ENCODE data around the gene IGLL1. TPM values are rescaled to one million over a fixed set of nuclear protein-coding genes. Genes with fewer than 3 reads are reported as not detected.

IGLL1 gene
- polyA plus RNA-seq, 1 donor (not counting 4 experiments of a cell fraction or from before 2014, with no cell fraction given), result not detected

- Histone ChIP-seq H3K4me2 (ENCODE audit: control insufficient read depth, extremely low read depth, insufficient read depth, low read depth, low read length) (no peak overlapping the region), H3K27ac (ENCODE audit: control insufficient read depth, insufficient read depth, low read length) (no peak overlapping the region), H3K79me2 (ENCODE audit: control insufficient read depth, insufficient read depth, low read length) (no peaks in the 10 kb centered on the region), H3K9me1 (ENCODE audit: control insufficient read depth, extremely low read depth, insufficient read depth, low read length) (no peaks in the 10 kb centered on the region), H3K36me3 (ENCODE audit: control insufficient read depth in 2 of 2, extremely low read depth in 1 of 2, insufficient read depth in 2 of 2, low read length in 2 of 2) (no peaks in the 10 kb centered on the region), H3K27me3 (ENCODE audit: control insufficient read depth, extremely low read depth, insufficient read depth, low read length) (no peaks in the 10 kb centered on the region), H3K4me3 (ENCODE audit: control insufficient read depth in 2 of 3, extremely low read depth in 1 of 3, insufficient read depth in 2 of 3, low read depth in 1 of 3, low read length in 3 of 3) (no peak overlapping the region), H4K20me1 (ENCODE audit: control insufficient read depth, extremely low read depth, insufficient read depth, low read length) (peaks cover 6% of the 10 kb centered on the region), H3K4me1 (ENCODE audit: control insufficient read depth, extremely low read depth, insufficient read depth, low read length) (no peaks in the 10 kb centered on the region), H3K9ac (ENCODE audit: control insufficient read depth, extremely low read depth, insufficient read depth, low read length) (no peak overlapping the region), H3K9me3 (ENCODE audit: control insufficient read depth, low read depth, low read length) (no peaks in the 10 kb centered on the region), H2AFZ (ENCODE audit: control insufficient read depth, low read length) (no peak overlapping the region)
- dilution Hi-C loops (cut with MboI; ENCODE audit: extremely low pct_ligation_motif_present, low sequenced_read_pairs), result no loop called here
- FAIRE-seq (no peak), DNase-seq (ENCODE audit: low read depth, low spot score) (no peak)
- no peak for TF ChIP-seq EZH2 (IDR thresholded peaks at IDR 0.05; ENCODE audit: low read length)
- TF ChIP-seq, protein P1, sequence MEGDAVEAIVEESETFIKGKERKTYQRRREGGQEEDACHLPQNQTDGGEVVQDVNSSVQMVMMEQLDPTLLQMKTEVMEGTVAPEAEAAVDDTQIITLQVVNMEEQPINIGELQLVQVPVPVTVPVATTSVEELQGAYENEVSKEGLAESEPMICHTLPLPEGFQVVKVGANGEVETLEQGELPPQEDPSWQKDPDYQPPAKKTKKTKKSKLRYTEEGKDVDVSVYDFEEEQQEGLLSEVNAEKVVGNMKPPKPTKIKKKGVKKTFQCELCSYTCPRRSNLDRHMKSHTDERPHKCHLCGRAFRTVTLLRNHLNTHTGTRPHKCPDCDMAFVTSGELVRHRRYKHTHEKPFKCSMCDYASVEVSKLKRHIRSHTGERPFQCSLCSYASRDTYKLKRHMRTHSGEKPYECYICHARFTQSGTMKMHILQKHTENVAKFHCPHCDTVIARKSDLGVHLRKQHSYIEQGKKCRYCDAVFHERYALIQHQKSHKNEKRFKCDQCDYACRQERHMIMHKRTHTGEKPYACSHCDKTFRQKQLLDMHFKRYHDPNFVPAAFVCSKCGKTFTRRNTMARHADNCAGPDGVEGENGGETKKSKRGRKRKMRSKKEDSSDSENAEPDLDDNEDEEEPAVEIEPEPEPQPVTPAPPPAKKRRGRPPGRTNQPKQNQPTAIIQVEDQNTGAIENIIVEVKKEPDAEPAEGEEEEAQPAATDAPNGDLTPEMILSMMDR (optimal IDR thresholded peaks at IDR 0.05 in 1 of 3, IDR thresholded peaks at IDR 0.05 in 1 of 3, conservative IDR thresholded peaks at IDR 0.05 in 1 of 3; ENCODE audit: extremely low read depth in 1 of 3, insufficient read depth in 2 of 3, low read length in 3 of 3), result no peak
Measured at GRCh38 chr22:23613193-23613972, 33.3 kb upstream of the IGLL1 start.

DNA sequence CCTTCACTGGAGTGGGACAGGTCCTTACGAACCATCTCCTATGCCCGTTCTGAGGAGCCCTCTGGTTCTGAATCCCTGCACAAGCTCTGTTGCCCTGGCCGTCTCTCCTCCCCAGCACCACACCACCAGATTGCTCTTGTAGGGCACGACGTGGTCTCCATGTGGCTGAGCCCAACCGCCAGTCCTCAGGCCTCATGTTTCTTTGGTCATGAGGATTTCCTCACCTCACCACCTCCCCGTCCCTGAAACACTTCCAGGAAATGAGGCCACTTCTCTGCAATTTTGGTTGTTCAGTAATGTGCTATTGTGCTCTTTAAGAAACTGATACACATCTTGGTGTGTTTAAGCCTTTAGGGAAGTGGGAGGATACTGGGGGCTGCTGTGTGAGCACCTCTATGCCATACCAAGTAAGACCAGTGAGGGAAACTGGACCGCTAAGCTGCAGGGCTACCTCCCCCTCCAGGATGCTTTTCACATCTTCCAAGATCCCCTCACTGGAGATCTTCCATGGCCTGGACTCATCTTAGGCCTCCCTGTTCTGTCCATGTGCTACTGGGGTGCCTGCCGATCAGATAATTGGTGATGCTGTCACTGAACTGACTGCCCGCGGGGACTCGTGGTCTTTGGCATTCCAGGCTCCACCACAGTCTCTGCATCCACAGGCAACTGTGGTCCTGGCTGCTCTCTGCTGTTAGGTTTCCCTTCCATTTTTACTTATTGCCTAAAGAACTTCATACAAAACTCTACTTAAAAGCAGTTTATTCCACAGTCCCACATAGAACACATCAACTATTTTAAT is 30.1 kb upstream of the IGLL1 start:
- no peak overlapping the region for H2AFZ ChIP-seq (ENCODE audit: control insufficient read depth, low read length)
- dilution Hi-C loops (cut with MboI; ENCODE audit: extremely low pct_ligation_motif_present, low sequenced_read_pairs), result no loop called here
- no peaks in the 10 kb centered on the region for H3K9me1 ChIP-seq (ENCODE audit: control insufficient read depth, extremely low read depth, insufficient read depth, low read length)
- H3K4me1 ChIP-seq (ENCODE audit: control insufficient read depth, extremely low read depth, insufficient read depth, low read length), result no peaks in the 10 kb centered on the region
- DNase-seq (ENCODE audit: low read depth, low spot score) (no peak), FAIRE-seq (no peak)
- no peak overlapping the region for H3K27ac ChIP-seq (ENCODE audit: control insufficient read depth, insufficient read depth, low read length)
- H3K4me2 ChIP-seq (ENCODE audit: control insufficient read depth, extremely low read depth, insufficient read depth, low read depth, low read length), result no peak overlapping the region
- no peaks in the 10 kb centered on the region for H3K36me3 ChIP-seq (ENCODE audit: control insufficient read depth in 2 of 2, extremely low read depth in 1 of 2, insufficient read depth in 2 of 2, low read length in 2 of 2)
- H3K4me3 ChIP-seq (ENCODE audit: control insufficient read depth in 2 of 3, extremely low read depth in 1 of 3, insufficient read depth in 2 of 3, low read depth in 1 of 3, low read length in 3 of 3), result no peak overlapping the region
- H3K9ac ChIP-seq (ENCODE audit: control insufficient read depth, extremely low read depth, insufficient read depth, low read length), result no peak overlapping the region
- peaks cover 6% of the 10 kb centered on the region for H4K20me1 ChIP-seq (ENCODE audit: control insufficient read depth, extremely low read depth, insufficient read depth, low read length)
- no peaks in the 10 kb centered on the region for H3K27me3 ChIP-seq (ENCODE audit: control insufficient read depth, extremely low read depth, insufficient read depth, low read length)
- no peaks in the 10 kb centered on the region for H3K79me2 ChIP-seq (ENCODE audit: control insufficient read depth, insufficient read depth, low read length)
- TF ChIP-seq EZH2 (IDR thresholded peaks at IDR 0.05; ENCODE audit: low read length), result no peak
- TF ChIP-seq, protein P1 (optimal IDR thresholded peaks at IDR 0.05 in 1 of 3, IDR thresholded peaks at IDR 0.05 in 1 of 3, conservative IDR thresholded peaks at IDR 0.05 in 1 of 3; ENCODE audit: extremely low read depth in 1 of 3, insufficient read depth in 2 of 3, low read length in 3 of 3), result no peak
- H3K9me3 ChIP-seq (ENCODE audit: control insufficient read depth, low read depth, low read length), result no peaks in the 10 kb centered on the region
